ENCODE results near the gene CHI3L1.

CHI3L1 gene

DNA sequence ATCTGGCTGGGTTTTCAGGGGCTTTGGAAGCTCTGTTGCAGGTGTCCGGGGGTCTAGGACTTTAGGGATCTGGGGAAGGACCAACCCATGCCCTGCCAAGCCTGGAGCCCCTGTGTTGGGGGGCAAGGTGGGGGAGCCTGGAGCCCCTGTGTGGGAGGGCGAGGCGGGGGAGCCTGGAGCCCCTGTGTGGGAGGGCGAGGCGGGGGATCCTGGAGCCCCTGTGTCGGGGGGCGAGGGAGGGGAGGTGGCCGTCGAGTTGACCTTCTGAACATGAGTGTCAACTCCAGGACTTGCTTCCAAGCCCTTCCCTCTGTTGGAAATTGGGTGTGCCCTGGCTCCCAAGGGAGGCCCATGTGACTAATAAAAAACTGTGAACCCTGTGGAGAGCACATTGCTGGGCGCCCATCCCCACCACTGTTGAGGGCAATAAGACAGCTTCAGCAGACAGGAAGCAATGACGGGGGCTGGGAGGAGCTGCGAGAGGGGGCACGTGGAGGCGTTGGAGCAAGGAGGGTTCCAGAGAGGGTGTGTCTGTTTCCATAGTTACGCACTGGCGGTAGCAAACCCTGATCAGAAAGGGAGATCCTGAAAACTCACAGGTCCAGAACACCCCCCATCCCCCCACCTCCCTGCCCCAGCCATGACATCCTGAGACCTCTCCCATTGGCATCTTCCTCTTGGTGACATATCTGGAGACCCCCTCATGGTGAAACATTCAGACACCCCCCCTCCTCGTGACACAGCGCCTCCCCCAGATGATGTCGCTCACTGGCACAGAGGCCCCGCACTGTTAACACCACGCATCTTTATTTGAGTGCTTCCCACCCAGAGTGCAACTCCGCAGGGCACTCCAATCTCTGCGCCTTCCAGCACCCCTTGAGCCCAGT is 19.2 kb downstream of the CHI3L1 start:
- no peak for DNase-seq

DNA sequence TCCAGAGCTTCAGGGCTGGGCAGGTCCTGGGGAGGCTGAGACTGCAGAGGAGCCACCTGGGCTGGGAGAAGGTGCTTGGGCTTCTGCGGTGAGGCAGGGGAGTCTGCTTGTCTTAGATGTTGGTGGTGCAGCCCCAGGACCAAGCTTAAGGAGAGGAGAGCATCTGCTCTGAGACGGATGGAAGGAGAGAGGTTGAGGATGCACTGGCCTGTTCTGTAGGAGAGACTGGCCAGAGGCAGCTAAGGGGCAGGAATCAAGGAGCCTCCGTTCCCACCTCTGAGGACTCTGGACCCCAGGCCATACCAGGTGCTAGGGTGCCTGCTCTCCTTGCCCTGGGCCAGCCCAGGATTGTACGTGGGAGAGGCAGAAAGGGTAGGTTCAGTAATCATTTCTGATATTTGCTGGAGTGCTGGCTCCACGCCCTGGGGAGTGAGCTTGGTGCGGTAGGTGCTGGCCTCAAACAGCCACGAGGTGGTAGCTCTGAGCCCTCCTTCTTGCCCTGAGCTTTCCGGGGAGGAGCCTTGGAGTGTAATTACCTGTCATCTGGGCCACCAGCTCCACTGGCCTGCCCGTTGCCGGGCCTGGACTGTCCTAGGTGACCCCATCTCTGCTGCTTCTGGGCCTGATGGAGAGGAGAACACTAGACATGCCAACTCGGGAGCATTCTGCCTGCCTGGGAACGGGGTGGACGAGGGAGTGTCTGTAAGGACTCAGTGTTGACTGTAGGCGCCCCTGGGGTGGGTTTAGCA is 20.1 kb downstream of the CHI3L1 start:
- DNase-seq: peak; percentile 21

DNA sequence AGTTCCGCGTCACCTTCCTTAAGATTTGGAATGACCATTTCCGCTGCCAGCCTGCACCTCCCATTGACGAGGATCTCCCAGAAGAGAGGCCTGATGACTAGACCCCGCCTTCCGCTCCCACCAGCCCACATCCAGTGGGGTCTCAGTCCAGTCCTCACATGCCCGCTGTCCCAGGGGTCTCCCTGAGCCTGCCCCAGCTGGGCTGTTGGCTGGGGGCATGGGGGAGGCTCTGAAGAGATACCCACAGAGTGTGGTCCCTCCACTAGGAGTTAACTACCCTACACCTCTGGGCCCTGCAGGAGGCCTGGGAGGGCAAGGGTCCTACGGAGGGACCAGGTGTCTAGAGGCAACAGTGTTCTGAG is 20.7 kb downstream of the CHI3L1 start:
- DNase-seq: no peak

DNA sequence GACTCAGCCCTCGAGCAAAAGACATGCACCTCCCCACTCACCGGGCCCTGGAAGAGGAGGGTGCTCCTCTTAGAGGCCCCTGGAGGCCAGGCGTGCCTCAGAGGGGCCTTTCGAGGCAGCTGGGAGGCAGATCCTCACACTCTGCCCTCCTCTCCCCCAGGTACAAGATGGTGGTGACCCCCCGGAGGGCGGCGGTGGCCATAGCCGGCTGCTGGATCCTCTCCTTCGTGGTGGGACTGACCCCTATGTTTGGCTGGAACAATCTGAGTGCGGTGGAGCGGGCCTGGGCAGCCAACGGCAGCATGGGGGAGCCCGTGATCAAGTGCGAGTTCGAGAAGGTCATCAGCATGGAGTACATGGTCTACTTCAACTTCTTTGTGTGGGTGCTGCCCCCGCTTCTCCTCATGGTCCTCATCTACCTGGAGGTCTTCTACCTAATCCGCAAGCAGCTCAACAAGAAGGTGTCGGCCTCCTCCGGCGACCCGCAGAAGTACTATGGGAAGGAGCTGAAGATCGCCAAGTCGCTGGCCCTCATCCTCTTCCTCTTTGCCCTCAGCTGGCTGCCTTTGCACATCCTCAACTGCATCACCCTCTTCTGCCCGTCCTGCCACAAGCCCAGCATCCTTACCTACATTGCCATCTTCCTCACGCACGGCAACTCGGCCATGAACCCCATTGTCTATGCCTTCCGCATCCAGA is 21.3 kb downstream of the CHI3L1 start:
- DNase-seq: no peak

DNA sequence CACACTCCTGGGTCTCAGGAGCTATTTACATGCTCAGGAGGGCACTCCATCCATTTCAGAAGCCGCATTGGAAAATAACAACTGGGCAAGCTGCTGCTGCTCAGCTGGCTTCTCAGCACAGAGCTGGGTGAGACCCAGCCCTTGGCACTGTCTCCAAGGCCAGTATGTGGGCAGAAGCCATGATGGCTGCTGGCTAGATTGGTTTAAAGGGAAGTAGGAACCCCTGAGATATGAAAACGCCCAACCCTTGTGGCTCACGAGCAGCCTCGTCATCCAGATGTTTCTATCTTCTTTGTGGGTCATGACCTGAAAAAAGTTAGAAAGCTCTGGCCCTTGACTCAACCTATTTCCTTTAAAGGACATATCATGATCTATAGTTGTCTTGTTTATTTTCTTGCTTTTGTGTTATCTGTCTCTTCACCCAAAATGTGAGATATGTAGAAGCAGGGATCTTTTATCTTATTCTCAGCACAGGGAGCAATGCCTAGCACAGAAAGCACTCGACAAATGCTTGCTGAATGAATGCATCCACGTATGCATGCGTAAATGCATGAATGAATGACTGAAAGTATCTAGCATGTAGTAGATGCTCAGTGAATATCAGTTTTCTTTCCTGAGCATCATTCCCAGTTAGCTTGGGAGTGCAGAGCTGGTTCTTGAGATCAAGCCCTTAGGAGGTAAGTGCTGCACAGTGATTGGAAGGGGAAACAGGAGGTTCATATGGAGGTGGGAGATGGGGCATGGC is 22.4 kb downstream of the CHI3L1 start:
- DNase-seq: no peak

DNA sequence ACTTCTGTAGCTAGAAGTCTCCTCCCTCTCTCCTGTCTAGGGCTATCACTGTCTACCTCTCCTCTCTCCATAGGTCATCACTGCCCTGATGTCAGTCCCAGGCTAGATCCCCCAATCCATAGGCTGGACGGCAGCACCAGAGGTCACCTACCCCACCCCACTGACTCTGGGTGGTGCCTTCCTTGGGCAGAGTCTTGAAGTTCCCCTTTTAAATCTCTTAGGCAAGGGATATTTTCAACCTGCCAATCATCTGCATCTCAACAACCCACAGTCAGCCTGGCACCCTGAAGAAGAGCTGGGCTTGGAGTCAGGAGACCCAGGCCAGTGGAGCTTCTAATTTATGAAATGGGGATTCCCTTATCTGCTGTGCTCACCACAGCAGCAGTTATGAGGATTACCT is 24.1 kb downstream of the CHI3L1 start:
- no peak for DNase-seq

DNA sequence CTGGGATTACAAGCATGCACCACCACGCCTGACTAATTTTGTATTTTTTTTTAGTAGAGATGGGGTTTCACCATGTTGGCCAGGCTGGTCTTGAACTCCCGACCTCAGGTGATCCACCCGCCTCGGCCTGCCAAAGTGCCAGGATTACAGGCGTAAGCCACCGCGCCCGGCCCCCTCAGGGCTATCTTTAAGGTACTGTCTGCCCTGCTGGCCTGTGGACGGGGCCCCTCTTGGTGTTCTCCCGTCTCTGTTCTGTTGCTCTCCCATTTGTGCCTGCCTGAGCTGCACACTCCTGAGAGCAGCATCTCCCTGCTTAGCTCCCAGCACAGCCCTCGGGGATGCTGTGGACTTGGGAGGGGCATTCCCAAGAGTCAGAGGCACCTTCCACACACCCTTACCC is 24.8 kb downstream of the CHI3L1 start:
- DNase-seq: no peak

DNA sequence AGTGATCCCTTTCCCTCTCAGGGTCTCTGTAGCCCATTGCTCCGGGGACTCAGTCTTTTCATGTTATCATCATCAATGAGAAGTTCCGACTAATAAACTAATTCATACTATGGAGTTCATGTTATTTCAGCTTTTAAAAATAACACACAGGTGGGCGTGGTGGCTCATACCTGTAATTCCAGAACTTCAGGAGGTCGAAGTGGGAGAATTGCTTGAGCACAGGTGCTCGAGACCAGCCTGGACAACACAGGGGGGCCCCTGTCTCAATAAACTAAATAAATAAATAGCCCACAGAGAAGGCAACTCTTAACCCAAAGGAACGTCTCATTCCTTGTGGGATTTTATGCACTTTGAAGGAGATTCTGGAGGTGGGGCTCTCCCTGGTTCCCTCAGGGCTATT is 25.3 kb downstream of the CHI3L1 start:
- no peak for DNase-seq

DNA sequence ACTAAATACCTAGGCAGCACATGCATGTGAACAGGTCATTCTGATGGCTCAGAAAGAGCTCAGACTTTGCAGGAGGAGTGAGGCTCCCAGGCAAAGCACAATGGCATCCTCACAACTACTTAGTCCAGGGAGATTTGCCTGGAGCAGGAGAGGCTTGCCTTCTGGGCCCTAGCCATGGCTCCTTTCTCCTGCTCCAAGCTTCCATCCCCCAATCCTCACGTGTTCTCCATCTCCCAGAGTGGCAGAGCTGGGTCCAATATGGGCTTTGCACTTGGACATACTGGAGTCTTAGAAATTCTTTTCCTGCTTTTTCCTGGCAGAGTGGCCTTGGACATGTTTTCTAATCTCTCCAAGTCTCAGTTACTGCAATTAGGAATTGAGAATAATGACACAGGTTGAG is 26.7 kb downstream of the CHI3L1 start:
- no peak for DNase-seq

DNA sequence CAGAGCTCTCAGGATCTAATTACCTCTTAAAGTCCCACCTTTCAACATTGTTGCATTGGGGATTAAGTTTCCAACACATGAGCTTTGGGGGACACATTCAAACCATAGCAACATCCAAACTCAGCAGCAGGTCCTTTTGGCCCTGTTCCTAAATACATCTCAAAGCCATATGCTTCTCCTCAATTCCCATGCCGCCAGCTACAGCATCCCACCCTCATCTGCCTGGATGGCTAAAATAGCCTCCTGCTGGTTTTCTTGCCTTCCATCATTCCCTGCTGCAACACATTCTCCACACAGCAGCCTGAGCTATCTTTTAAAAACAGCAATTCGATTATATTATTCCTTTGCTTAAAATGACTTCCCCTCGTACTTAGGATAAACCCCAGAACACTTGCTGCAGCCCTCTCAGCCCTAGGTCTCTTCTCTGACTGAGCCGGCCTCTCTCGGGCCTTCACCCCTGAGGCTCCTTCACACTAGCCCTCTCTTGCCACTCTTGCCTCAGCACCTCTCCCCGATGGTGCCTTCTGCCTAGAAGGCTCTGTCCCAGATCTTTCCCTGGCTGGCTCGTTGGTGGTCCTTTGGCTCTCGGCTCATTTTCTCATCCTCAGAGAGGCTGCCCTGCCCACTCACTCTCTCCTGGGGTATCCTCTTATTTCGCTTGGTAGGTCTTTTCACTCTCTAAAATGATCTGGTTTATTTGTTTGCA is 27.4 kb downstream of the CHI3L1 start:
- no peak for DNase-seq

DNA sequence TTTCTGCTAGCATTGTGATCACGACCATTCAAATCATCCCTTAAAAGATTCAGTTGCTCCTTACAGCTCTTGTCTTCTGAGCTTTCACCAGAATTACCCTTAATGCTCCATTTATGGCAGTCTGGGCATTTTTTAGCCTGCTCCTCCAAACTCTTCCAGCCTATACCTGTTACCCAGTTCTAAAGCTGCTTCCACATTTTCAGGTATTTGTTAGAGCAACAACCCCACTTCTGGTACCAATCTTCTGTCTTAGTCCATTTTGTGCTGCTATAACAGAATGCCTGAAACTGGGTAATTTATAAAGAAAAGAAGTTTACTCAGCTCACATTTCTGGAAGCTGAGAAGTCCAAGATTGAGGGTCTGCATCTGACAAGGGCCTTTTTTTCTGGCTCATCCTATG is 28.1 kb downstream of the CHI3L1 start:
- no peak for DNase-seq

DNA sequence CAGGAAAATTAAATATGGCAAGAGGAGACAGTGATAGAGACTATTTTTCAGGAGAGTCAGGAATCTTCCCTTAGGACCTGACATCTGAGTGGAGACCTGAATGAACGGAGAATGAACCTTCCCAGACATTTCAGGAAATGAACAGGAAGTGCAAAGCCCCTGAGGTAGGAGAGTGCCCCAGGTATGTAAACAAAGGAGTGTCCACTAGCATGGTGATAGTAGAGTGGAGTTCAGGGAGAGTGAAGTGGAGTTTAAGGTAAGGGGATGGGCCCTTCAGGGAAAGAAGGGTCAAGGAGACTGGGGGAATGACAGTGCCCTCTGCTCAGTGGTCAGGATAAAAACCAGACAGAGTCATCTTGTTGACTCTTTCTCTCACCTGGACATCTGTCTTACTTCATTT is 30.2 kb downstream of the CHI3L1 start:
- no peak for DNase-seq

DNA sequence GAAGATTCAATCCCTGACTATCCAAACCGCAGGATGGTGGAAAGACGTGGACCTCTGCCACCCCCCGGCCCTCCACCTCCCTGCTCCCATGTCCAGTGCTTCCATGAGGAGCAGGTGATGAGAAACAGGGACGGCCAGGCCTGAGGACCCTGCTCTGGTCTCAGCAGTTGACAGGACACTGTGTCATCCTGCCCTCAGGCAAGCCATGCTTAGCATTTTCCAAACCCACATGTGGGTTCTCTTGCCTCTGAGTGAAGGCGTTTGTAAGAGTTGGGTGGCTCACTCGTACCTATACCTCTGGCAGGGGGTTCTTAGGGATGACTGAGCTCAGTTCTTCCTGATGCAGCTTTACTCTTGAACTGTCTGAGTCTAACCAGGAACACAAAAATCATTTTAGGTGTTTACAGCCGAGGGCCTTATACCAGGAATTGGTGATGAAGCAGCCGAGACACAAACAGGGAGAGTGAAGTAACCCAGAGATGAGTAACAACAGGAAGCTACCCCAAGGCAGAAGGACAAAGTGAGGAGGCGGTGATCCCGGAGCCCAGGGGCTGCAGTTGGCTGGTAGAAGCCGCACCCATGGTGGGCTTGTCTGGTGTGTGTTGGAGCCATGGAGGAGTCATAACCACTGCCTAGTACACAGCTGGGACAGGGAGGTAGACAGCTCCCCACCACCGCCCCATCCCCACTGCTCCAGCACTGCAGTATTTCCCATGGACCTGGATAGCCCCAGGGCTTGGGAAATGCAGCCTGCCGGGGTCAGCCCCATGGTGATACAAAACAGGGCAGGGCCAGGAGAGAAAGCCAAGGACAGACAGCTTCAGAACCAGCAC is 32.3 kb downstream of the CHI3L1 start:
- no peak for DNase-seq

DNA sequence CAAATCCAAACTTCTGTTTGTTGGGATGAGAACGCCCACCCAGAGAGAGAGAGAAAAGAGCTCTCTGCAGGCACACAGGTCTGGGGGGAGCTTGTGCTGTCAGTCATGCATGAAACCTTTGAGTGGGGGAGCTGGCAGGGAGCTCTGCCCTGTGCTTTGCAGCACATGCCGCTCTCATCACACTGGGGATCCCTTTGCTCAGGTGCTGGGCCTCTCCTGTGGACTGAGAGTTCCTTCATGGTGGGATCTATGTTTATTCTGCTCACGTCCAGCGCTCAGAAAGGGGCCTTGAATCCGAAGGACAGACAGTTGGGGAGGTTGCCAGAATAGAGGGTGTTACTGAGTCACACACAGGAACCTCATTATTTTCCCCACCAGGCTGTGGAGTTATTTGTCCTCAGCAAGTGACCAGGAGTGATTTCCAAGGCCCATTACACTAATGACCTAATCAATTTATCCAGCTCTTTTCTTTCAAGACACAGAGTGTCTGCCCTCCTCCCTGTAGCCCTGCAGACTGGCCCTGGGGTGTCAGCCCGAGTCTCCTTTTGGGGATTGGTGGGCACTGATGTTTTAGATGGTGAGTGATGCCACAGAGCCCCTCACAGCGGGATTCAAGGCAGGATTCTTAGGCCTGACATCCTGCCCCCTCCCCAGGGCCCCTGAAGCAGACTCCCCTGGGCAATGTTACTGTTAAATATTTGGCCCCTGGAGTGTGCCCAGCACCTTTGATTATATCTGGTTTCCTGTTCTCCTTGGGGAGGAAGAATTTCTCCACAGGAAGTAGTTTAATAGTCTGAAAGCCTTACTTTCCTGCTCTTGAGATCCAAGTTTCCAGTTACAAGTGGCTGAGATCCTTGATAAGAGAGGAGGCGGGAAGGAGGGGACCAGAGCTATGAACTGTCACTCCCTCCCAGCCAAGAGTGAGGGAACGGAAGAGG is 33.2 kb downstream of the CHI3L1 start:
- DNase-seq: no peak

DNA sequence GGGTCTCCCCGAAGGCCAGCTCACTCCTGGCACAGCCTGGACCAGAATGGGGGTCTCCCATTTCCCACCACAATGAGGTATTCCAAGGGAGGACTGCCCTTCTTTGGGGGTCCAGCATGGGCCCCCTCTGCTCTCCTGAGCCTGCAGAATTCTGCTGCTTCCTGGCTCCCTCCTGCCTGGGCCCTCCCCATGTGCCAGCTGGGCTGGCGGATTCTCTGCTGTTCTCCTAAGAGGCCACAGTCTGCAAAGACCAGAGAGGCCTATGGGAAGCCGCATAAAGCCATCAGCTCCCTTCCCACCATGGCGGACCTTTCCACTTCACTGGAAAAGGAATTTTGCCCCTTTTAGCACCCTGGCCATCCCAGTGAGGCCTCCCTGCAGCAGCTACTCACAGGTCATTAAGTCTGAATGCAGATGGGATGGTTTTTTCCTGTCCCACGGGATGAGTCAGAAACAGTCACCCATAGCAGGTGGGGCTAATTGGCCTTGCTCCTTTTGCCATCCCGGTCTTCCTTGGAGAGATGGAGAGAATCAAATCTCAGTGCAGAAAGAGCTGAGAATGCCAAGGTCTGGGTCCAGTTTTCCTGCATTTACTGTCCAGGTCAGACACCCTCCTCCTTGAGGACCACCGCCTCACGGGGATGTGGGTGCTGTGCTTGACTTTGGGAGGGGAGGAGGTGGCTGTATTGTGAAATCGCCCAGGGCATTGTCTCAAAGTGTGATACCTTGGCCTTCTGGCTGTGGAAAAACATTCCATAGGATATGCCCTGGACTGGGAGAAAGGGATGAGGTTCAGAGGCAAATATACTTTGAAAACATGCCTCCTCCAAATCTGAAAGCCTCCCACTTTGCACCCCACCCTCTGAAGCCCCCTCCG is 34.1 kb downstream of the CHI3L1 start:
- no peak for DNase-seq

DNA sequence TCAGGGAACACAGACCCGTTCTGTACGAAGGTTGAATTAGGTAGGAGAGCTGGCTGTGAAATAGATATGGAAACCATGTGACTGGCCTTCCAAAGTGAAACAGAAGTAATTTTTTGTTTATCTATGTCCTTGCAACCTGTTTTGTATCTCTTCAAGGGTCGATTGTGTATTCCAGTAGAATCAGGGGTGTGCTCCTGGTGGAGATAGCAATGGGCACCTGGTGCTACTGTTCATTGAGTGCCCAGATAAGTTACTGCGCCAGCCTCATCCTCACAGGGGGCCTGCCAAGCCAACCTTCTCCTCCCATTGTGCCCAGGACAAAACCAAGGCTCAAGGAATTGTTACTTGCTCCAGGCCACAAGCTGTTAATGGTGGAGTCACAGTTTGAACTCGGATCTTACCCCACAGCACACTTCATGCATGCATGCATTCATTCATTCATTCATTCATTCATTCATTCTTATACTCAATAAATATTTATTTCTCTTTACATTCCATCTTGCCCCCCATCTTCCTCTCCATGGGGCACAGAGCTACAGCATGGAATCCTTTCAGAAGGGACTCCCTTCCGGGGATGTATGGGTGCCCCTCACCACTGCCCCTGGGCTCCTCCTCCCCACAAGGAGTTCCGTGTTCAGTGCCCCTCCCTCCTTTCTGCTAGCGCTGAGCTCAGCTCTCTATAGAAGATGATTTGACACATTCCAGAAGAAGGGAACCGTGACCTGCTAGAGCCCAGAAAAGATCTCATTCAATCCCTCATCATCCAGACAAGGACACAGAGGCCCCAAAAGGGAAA is 34.9 kb downstream of the CHI3L1 start:
- no peak for DNase-seq

DNA sequence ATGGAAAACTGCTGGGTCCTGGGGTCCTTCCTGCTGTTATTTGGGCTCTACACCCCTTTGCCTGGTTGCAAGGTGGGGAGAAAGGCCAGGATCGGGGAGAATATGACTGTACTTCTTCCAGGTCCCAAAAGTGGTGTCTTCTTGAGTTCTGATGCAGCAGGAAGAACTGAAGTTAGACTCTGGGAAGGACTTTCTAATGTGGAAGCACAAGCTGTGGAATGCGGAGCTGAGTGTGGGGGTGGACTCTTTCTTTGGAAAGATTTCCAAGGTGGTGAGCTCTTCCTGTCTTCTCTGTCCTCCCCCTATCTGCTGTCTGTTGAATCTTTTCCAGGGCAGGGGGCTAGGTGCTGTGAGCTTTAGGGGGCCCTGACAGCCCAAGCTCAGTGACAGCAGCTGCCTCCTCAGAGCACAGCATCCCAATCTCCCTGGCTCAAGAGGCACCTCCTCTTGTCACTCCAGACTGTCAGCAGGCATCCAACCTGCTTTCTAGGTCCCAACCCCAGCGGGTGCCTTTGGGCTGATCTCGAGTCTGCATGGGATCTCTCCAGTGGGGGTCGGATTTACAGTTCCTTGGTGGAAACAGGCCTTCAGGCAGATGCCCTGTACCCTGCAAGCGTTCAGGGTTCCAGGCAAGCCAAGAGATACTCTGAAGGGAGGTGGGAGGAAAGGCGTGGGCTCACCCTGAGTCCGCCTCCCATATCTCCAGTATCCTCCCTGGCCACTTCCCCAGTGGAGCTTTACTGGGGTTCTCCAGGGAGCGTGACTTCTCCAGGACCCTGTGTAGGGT is 35.8 kb downstream of the CHI3L1 start:
- no peak for DNase-seq

All from activated CD4-positive, alpha-beta T cell treated with anti-CD3 and anti-CD28 coated beads for 48 hours (primary cell).